GM12801 (cell line): ENCODE data around the gene SLC26A3.

Source experiments
- CTCF ChIP-seq: IDR thresholded peaks from one replicate; pipeline ENCODE4 v1.5.1; 2011; ENCODE audit warnings: control low read depth; ENCODE audit not compliant: insufficient read length; ENCODE audit errors: extremely low read depth

The SLC26A3 gene

GRCh38 chr7:107777702-107778101, 25.3 kb downstream of the SLC26A3 start:
- no peak for TF ChIP-seq CTCF

GRCh38 chr7:107773027-107773426, 30.0 kb downstream of the SLC26A3 start:
- TF ChIP-seq CTCF, result no peak

- no peak for TF ChIP-seq CTCF
Observed at GRCh38 chr7:107768263-107768662, 34.8 kb downstream of the SLC26A3 start.

- no peak for TF ChIP-seq CTCF
Observed at GRCh38 chr7:107767391-107767790, 35.6 kb downstream of the SLC26A3 start.

GRCh38 chr7:107758667-107759066, 44.4 kb downstream of the SLC26A3 start:
- no peak for TF ChIP-seq CTCF

GRCh38 chr7:107754642-107755041, 48.4 kb downstream of the SLC26A3 start:
- no peak for TF ChIP-seq CTCF

- TF ChIP-seq CTCF, result no peak
Observed at GRCh38 chr7:107751113-107751512, 51.9 kb downstream of the SLC26A3 start.

GRCh38 chr7:107746006-107746405, 57.0 kb downstream of the SLC26A3 start:
- TF ChIP-seq CTCF, result no peak
